HG03097 (cell line): ENCODE data around the gene PSMB7.

Source experiments
- ATAC-seq: cut with Tn5 transposase; IDR thresholded peaks from one replicate; pipeline ENCODE4 v1.9.1; 2021; ENCODE audit not compliant: unreplicated experiment, low FRiP score

PSMB7 gene

GRCh38 chr9:124332361-124333202, 82.7 kb downstream of the PSMB7 start:
- ATAC-seq, result no peak

GRCh38 chr9:124331580-124331979, 83.7 kb downstream of the PSMB7 start:
- no peak for ATAC-seq

- ATAC-seq, result no peak
Observed at GRCh38 chr9:124330011-124330697, 85.1 kb downstream of the PSMB7 start.

- no peak for ATAC-seq
Observed at GRCh38 chr9:124329206-124329792, 85.9 kb downstream of the PSMB7 start.

GRCh38 chr9:124328285-124328684, 87.0 kb downstream of the PSMB7 start:
- ATAC-seq, result no peak

- ATAC-seq, result no peak
Observed at GRCh38 chr9:124327491-124327890, 87.8 kb downstream of the PSMB7 start.

GRCh38 chr9:124326378-124326777, 88.9 kb downstream of the PSMB7 start:
- ATAC-seq, result no peak

GRCh38 chr9:124325816-124326215, 89.4 kb downstream of the PSMB7 start:
- no peak for ATAC-seq

- no peak for ATAC-seq
Observed at GRCh38 chr9:124323904-124324303, 91.3 kb downstream of the PSMB7 start.

- no peak for ATAC-seq
Observed at GRCh38 chr9:124322618-124323432, 92.4 kb downstream of the PSMB7 start.

GRCh38 chr9:124321935-124322334, 93.3 kb downstream of the PSMB7 start:
- ATAC-seq, result no peak

GRCh38 chr9:124321416-124321815, 93.8 kb downstream of the PSMB7 start:
- ATAC-seq, result no peak

GRCh38 chr9:124320062-124320973, 94.9 kb downstream of the PSMB7 start:
- no peak for ATAC-seq

GRCh38 chr9:124315882-124316281, 99.4 kb downstream of the PSMB7 start:
- no peak for ATAC-seq

- ATAC-seq, result no peak
Observed at GRCh38 chr9:124313940-124314339, 101.3 kb downstream of the PSMB7 start.

- no peak for ATAC-seq
Observed at GRCh38 chr9:124312290-124313265, 102.7 kb downstream of the PSMB7 start.

- no peak for ATAC-seq
Observed at GRCh38 chr9:124311283-124311682, 104.0 kb downstream of the PSMB7 start.

GRCh38 chr9:124309667-124310084, 105.6 kb downstream of the PSMB7 start:
- ATAC-seq, result no peak
